HUES48 (cell line): ENCODE data around the gene TRIO.

Experiments
- H3K27ac ChIP-seq: one replicate; pipeline ENCODE4 v1.7.0; 2013; ENCODE audit warnings: low read depth, low read length, inconsistent platforms
- H3K27me3 ChIP-seq: 2 replicates; pipeline ENCODE4 v1.6.1; 2013; ENCODE audit warnings: mild to moderate bottlenecking, low read length; ENCODE audit not compliant: control insufficient read depth, insufficient read depth
- H3K36me3 ChIP-seq: 2 replicates; pipeline ENCODE4 v1.6.1; 2013; ENCODE audit warnings: low read length; ENCODE audit not compliant: control insufficient read depth, insufficient read depth
- H3K4me1 ChIP-seq: 2 replicates; pipeline ENCODE4 v1.6.1; 2013; ENCODE audit warnings: mild to moderate bottlenecking, low read length; ENCODE audit not compliant: control insufficient read depth, insufficient read depth
- H3K4me3 ChIP-seq: 2 replicates; pipeline ENCODE4 v1.5.1; 2013; ENCODE audit warnings: mild to moderate bottlenecking, low read depth, low read length
- H3K9ac ChIP-seq: 2 replicates; pipeline ENCODE4 v1.6.1; 2013; ENCODE audit warnings: mild to moderate bottlenecking, low read depth, low read length, moderate library complexity
- H3K9me3 ChIP-seq: 2 replicates; pipeline ENCODE4 v1.6.1; 2013; ENCODE audit warnings: low read length; ENCODE audit not compliant: control insufficient read depth, insufficient read depth

The TRIO gene

DNA sequence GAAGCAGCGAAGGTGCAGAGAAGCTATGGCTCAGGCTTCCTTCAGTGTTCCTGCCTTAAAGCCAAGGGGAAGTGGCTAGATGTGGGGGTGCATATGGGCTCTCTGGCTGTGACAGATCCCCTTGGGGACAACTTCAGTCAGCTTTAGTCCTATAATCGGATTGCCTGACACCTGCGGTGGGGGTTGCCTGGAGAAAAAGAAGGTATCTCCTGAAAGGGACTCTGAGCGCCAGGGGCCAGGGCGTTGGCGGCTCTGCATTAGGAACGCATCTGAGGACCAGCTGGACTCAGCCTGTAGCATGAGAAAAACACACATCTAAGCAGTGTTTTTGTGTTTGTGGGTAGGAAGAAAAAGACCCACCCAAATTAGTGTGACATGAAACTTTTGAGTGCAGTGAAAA, 354.2 kb downstream of the TRIO start:
- H3K27ac ChIP-seq: no peak overlapping the region
- H3K27me3 ChIP-seq: no peaks in the 10 kb centered on the region
- H3K4me3 ChIP-seq: no peak overlapping the region
- peaks cover 81% of the 10 kb centered on the region for H3K36me3 ChIP-seq
- H3K9me3 ChIP-seq: no peaks in the 10 kb centered on the region
- no peaks in the 10 kb centered on the region for H3K4me1 ChIP-seq
- H3K9ac ChIP-seq: no peak overlapping the region

- Histone ChIP-seq H3K4me3 (no peak overlapping the region), H3K36me3 (peaks cover 82% of the 10 kb centered on the region), H3K9ac (no peak overlapping the region), H3K27me3 (no peaks in the 10 kb centered on the region), H3K9me3 (no peaks in the 10 kb centered on the region), H3K27ac (no peak overlapping the region), H3K4me1 (no peaks in the 10 kb centered on the region)
These were observed 358.5 kb downstream of the TRIO start for GRCh38 chr5:14501353-14502293.

DNA sequence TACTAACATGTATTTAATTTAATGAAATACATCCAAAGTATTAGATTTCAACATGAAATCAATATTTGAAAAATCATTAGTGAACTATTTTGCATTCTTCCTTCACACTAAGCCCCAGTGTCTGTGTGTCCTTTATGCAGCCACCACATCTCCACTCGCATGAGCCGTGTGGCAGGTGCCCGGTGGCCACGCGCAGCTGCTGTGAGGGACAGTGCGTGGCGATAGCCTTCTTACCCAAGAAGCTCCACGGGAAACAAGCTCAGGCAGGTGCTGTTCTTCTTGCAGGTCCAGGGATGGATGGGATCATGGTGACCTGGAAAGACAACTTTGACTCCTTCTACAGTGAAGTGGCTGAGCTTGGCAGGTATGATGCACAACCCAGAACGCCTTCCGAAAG, 359.1 kb downstream of the TRIO start:
- H3K36me3 ChIP-seq: peaks cover 82% of the 10 kb centered on the region

DNA sequence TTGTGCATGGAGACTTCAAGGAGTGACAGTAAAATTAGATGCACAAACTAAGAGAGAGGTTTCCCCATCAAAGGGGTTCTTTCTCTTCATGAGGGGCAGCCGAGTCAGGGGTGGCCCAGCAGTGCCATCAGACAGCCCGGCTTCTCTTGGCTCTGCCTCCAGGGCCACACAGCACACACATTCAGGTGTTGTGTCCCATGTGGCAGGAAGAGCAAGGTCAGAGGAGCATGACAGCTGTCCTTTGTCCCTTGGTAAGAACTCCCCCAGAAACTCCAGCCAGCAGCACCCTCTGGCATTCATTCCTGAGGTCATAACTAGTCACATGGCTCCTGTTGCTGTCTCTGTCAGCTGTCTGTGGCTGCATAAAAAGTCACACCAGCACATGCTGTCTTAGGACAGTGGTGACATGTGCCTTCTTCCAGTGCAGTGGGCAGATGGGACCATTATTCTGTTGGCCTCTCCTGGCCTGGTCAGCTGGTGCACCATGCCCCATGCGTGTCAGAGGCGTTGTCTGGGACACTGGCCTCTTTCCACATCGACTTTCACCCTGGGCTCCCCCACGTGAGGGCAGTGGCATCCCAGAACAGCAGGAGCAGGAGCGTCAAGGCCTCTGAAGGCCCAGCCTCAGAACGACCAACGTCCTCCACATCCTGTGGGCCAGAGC, 360.0 kb downstream of the TRIO start:
- H3K4me1 ChIP-seq: no peaks in the 10 kb centered on the region
- no peak overlapping the region for H3K27ac ChIP-seq
- H3K9me3 ChIP-seq: no peaks in the 10 kb centered on the region
- no peak overlapping the region for H3K9ac ChIP-seq
- no peak overlapping the region for H3K4me3 ChIP-seq
- H3K36me3 ChIP-seq: peaks cover 82% of the 10 kb centered on the region
- H3K27me3 ChIP-seq: no peaks in the 10 kb centered on the region

More for the DNA sequence above, 359.1 kb downstream of the TRIO start:
- H3K9ac ChIP-seq: no peak overlapping the region
- no peak overlapping the region for H3K4me3 ChIP-seq
- H3K9me3 ChIP-seq: no peaks in the 10 kb centered on the region
- no peaks in the 10 kb centered on the region for H3K27me3 ChIP-seq
- no peak overlapping the region for H3K27ac ChIP-seq
- H3K4me1 ChIP-seq: no peaks in the 10 kb centered on the region

- Histone ChIP-seq H3K36me3 (peaks cover 81% of the 10 kb centered on the region), H3K4me3 (no peak overlapping the region), H3K9ac (no peak overlapping the region), H3K4me1 (no peaks in the 10 kb centered on the region), H3K27me3 (no peaks in the 10 kb centered on the region), H3K9me3 (no peaks in the 10 kb centered on the region), H3K27ac (no peak overlapping the region)
These were observed 360.7 kb downstream of the TRIO start for GRCh38 chr5:14503681-14504331.

GRCh38 chr5:14504332-14504727, 361.2 kb downstream of the TRIO start:
- H3K27me3 ChIP-seq: no peaks in the 10 kb centered on the region
- no peaks in the 10 kb centered on the region for H3K9me3 ChIP-seq
- no peak overlapping the region for H3K4me3 ChIP-seq
- no peaks in the 10 kb centered on the region for H3K4me1 ChIP-seq
- H3K27ac ChIP-seq: no peak overlapping the region
- H3K36me3 ChIP-seq: peaks cover 76% of the 10 kb centered on the region
- H3K9ac ChIP-seq: no peak overlapping the region

- peaks cover 73% of the 10 kb centered on the region for H3K36me3 ChIP-seq
- no peak overlapping the region for H3K4me3 ChIP-seq
- H3K9ac ChIP-seq: no peak overlapping the region
- H3K4me1 ChIP-seq: no peaks in the 10 kb centered on the region
- H3K27ac ChIP-seq: no peak overlapping the region
- no peaks in the 10 kb centered on the region for H3K9me3 ChIP-seq
- H3K27me3 ChIP-seq: no peaks in the 10 kb centered on the region
These were observed 361.7 kb downstream of the TRIO start for GRCh38 chr5:14504816-14505215.

- no peaks in the 10 kb centered on the region for H3K27me3 ChIP-seq
- H3K9me3 ChIP-seq: no peaks in the 10 kb centered on the region
- H3K4me3 ChIP-seq: no peak overlapping the region
- H3K4me1 ChIP-seq: no peaks in the 10 kb centered on the region
- H3K27ac ChIP-seq: no peak overlapping the region
- no peak overlapping the region for H3K9ac ChIP-seq
- peaks cover 67% of the 10 kb centered on the region for H3K36me3 ChIP-seq
These were observed 362.4 kb downstream of the TRIO start for GRCh38 chr5:14505310-14506139.

GRCh38 chr5:14506140-14506538, 363.0 kb downstream of the TRIO start:
- no peaks in the 10 kb centered on the region for H3K9me3 ChIP-seq
- no peak overlapping the region for H3K9ac ChIP-seq
- no peak overlapping the region for H3K4me3 ChIP-seq
- H3K36me3 ChIP-seq: peaks cover 66% of the 10 kb centered on the region
- H3K27me3 ChIP-seq: no peaks in the 10 kb centered on the region
- H3K4me1 ChIP-seq: no peaks in the 10 kb centered on the region
- H3K27ac ChIP-seq: no peak overlapping the region

DNA sequence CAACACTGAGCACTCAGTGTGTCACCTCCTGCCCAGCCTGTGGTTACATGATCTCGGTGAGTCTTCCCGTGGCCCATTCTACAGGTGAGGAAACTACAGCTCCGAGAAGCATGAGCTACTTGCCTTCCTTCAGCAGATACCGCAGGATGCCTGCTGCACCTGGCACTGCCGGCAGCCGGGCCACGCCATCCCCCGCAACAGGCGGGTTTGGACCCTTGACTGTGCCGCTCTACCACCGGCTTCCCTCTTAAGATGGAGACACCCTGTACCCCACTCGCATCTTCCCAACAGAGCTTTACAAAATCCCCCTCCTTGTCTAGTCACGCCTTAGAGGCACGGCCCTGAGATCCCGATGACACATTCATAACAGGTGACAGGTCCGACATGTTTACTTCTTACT, 363.5 kb downstream of the TRIO start:
- peaks cover 61% of the 10 kb centered on the region for H3K36me3 ChIP-seq
- no peak overlapping the region for H3K9ac ChIP-seq
- no peaks in the 10 kb centered on the region for H3K9me3 ChIP-seq
- no peak overlapping the region for H3K4me3 ChIP-seq
- H3K4me1 ChIP-seq: no peaks in the 10 kb centered on the region
- H3K27ac ChIP-seq: no peak overlapping the region
- no peaks in the 10 kb centered on the region for H3K27me3 ChIP-seq
